Spleen (tissue), 7 donors: ENCODE results near the gene MYO5B.

Source experiments
- POLR2A ChIP-seq, 3 donors: fragments of 450-650 bp; IDR thresholded peaks; one replicate each; pipeline ENCODE4 v1.5.1; 2017; ENCODE audit warnings: antibody characterized with exemption in 3 of 3, mild to moderate bottlenecking in 1 of 3
- POLR2AphosphoS5 ChIP-seq, 3 donors: sonication (generic); formaldehyde crosslinking; IDR thresholded peaks; one replicate each; pipeline ENCODE4 v1.5.1; 2017; ENCODE audit warnings: antibody characterized with exemption in 3 of 3
- TF ChIP-seq, protein P1 (sequence below), 11 experiments: fragments of 200-600 bp in 7 of 11; fragments of 450-650 bp in 4 of 11; sonication (generic) in 4 of 11; IDR thresholded peaks in 8 of 11; conservative IDR thresholded peaks in 3 of 11; 1 replicate in 7 of 11; 2 replicates in 4 of 11; pipeline versions ENCODE4 v1.4.0 to v1.8.0; 2016 to 2021; ENCODE audit warnings: antibody characterized with exemption in 11 of 11, inconsistent platforms in 4 of 11, mild to moderate bottlenecking in 1 of 11
- donor health status: DM: no; HTN: no; CAD: no; lungs with moderate emphysema.
- donor health status: DM: no; HTN: no; CAD: no.
- donor health status: DM: no; HTN: no; CAD: no.

DNA sequence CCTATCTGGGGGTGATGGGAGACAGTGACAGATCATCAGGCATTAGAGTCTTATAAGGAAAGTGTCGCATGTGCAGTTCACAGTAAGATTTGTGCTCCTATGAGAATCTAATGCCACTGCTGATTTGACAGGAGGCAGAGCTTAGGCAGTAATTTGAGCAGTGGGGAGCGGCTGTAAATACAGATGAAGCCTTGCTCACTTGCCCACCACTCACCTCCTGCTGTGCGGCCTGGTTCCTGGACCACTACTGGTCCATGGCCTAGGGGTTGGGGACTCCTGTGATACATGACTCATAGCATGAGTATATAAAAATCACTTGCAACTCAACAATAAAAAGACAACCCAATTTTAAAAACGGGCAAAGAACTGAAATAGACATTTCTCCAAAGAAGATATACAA lies 310.5 kb downstream of the MYO5B start:
- TF ChIP-seq POLR2A (IDR thresholded peaks at IDR 0.05): no peak
- TF ChIP-seq POLR2AphosphoS5 (IDR thresholded peaks at IDR 0.05): no peak
- TF ChIP-seq, protein P1, sequence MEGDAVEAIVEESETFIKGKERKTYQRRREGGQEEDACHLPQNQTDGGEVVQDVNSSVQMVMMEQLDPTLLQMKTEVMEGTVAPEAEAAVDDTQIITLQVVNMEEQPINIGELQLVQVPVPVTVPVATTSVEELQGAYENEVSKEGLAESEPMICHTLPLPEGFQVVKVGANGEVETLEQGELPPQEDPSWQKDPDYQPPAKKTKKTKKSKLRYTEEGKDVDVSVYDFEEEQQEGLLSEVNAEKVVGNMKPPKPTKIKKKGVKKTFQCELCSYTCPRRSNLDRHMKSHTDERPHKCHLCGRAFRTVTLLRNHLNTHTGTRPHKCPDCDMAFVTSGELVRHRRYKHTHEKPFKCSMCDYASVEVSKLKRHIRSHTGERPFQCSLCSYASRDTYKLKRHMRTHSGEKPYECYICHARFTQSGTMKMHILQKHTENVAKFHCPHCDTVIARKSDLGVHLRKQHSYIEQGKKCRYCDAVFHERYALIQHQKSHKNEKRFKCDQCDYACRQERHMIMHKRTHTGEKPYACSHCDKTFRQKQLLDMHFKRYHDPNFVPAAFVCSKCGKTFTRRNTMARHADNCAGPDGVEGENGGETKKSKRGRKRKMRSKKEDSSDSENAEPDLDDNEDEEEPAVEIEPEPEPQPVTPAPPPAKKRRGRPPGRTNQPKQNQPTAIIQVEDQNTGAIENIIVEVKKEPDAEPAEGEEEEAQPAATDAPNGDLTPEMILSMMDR (IDR thresholded peaks at IDR 0.05 in 8 of 11, conservative IDR thresholded peaks at IDR 0.05 in 3 of 11): no peak
